Endothelial cell (in vitro differentiated cells): Measurements from ENCODE around the gene KCTD12. TPM values are rescaled to one million over a fixed set of nuclear protein-coding genes. Genes with fewer than 3 reads are reported as not detected.
"Not testable (repeated sequence)": the region's sequence is repeated elsewhere in the genome, so short reads cannot be mapped to it uniquely, and the experiment has no call there.

ENCODE experiments used
- DNase-seq: peaks from one replicate; pipeline ENCODE4 v3.0.0; 2021; ENCODE audit warnings: low spot score
- H3K27ac Mint-ChIP-seq: one replicate; pipeline ENCODE4 v1.8.0; 2021; ENCODE audit warnings: mixed read lengths, inconsistent platforms; ENCODE audit not compliant: unreplicated experiment
- H3K27me3 Mint-ChIP-seq: one replicate; pipeline ENCODE4 v1.8.0; 2021; ENCODE audit warnings: mild to moderate bottlenecking, moderate library complexity, mixed read lengths, inconsistent platforms; ENCODE audit not compliant: unreplicated experiment
- H3K36me3 Mint-ChIP-seq: one replicate; pipeline ENCODE4 v1.8.0; 2021; ENCODE audit warnings: mild to moderate bottlenecking, low read depth, mixed read lengths, inconsistent platforms; ENCODE audit not compliant: unreplicated experiment
- H3K4me1 Mint-ChIP-seq: one replicate; pipeline ENCODE4 v1.8.0; 2021; ENCODE audit warnings: mild to moderate bottlenecking, mixed read lengths, inconsistent platforms; ENCODE audit not compliant: unreplicated experiment
- H3K4me3 Mint-ChIP-seq: one replicate; pipeline ENCODE4 v1.8.0; 2021; ENCODE audit warnings: mild to moderate bottlenecking, mixed read lengths, inconsistent platforms; ENCODE audit not compliant: unreplicated experiment
- H3K9me3 Mint-ChIP-seq: one replicate; pipeline ENCODE4 v1.8.0; 2021; ENCODE audit warnings: mixed read lengths, inconsistent platforms; ENCODE audit not compliant: unreplicated experiment
- CTCF ChIP-seq: fragments of 200-600 bp; sonication (generic); IDR thresholded peaks from one replicate; pipeline ENCODE4 v1.5.0; 2021; ENCODE audit warnings: antibody characterized with exemption; ENCODE audit not compliant: unreplicated experiment
- total RNA-seq: library from RNA; stranded (reverse); fragmentation: NEBNext Ultra II Directional; extraction: Animal tissue kit (Norgen Biotek cat#: 25700); gene quantifications from one replicate; pipeline ENCODE4 v1.2.1, GENCODE V29; 2021; ENCODE audit not compliant: unreplicated experiment

KCTD12 gene
- total RNA-seq, 1 donor from 2014 or later = 9.6 TPM

- H3K4me1 Mint-ChIP-seq = no peaks in the 10 kb centered on the region
- no peak for TF ChIP-seq CTCF
- no peaks in the 10 kb centered on the region for H3K36me3 Mint-ChIP-seq
- H3K27me3 Mint-ChIP-seq = no peaks in the 10 kb centered on the region
- DNase-seq = no peak
- no peaks in the 10 kb centered on the region for H3K9me3 Mint-ChIP-seq
- H3K27ac Mint-ChIP-seq = no peak overlapping the region
- no peak overlapping the region for H3K4me3 Mint-ChIP-seq
Observed at GRCh38 chr13:76928456-76928855, 42.3 kb upstream of the KCTD12 start.

- H3K27me3 Mint-ChIP-seq = no peaks in the 10 kb centered on the region
- no peak overlapping the region for H3K4me3 Mint-ChIP-seq
- H3K36me3 Mint-ChIP-seq = no peaks in the 10 kb centered on the region
- TF ChIP-seq CTCF = no peak
- no peak for DNase-seq
- no peaks in the 10 kb centered on the region for H3K9me3 Mint-ChIP-seq
- H3K27ac Mint-ChIP-seq = no peak overlapping the region
- no peaks in the 10 kb centered on the region for H3K4me1 Mint-ChIP-seq
Observed at GRCh38 chr13:76927955-76928354, 41.8 kb upstream of the KCTD12 start.

GRCh38 chr13:76925115-76925514 is 38.9 kb upstream of the KCTD12 start:
- H3K27me3 Mint-ChIP-seq = no peaks in the 10 kb centered on the region

GRCh38 chr13:76921516-76921915 is 35.3 kb upstream of the KCTD12 start:
- no peak for TF ChIP-seq CTCF
- Mint-ChIP-seq H3K36me3 (no peaks in the 10 kb centered on the region), H3K9me3 (no peaks in the 10 kb centered on the region), H3K4me3 (no peak overlapping the region), H3K4me1 (no peaks in the 10 kb centered on the region), H3K27me3 (no peaks in the 10 kb centered on the region), H3K27ac (no peak overlapping the region)
- DNase-seq = no peak

More at GRCh38 chr13:76925115-76925514, 38.9 kb upstream of the KCTD12 start:
- TF ChIP-seq CTCF = no peak
- Mint-ChIP-seq H3K9me3 (no peaks in the 10 kb centered on the region), H3K27ac (no peak overlapping the region), H3K36me3 (no peaks in the 10 kb centered on the region), H3K4me3 (no peak overlapping the region), H3K4me1 (no peaks in the 10 kb centered on the region)
- DNase-seq = no peak

GRCh38 chr13:76917755-76918481 is 31.7 kb upstream of the KCTD12 start:
- not testable (repeated sequence) for H3K27me3 Mint-ChIP-seq, H3K9me3 Mint-ChIP-seq, DNase-seq, H3K4me1 Mint-ChIP-seq, H3K27ac Mint-ChIP-seq, H3K36me3 Mint-ChIP-seq, H3K4me3 Mint-ChIP-seq
